ENCODE data around the gene USP25.

Gene USP25

GRCh38 chr21:15809818-15810217 lies 80.0 kb downstream of the USP25 start:
- ATAC-seq (replicated peaks; ENCODE audit: extremely low read depth, poor library complexity, severe bottlenecking): no peak
- Mint-ChIP-seq H3K27me3 (no peaks in the 10 kb centered on the region), H3K4me3 (no peak overlapping the region), H3K36me3 (ENCODE audit: insufficient read depth) (peaks cover 23% of the 10 kb centered on the region), H3K27ac (ENCODE audit: low read depth) (no peak overlapping the region), H3K4me1 (peaks cover 28% of the 10 kb centered on the region), H3K9me3 (peaks cover 6% of the 10 kb centered on the region)
- no peak for DNase-seq (ENCODE audit: low spot score in 2 of 2)

- DNase-seq (ENCODE audit: low spot score in 2 of 2) (no peak), ATAC-seq (replicated peaks; ENCODE audit: extremely low read depth, poor library complexity, severe bottlenecking) (no peak)
- H3K36me3 Mint-ChIP-seq (ENCODE audit: insufficient read depth): peaks cover 14% of the 10 kb centered on the region
- H3K27me3 Mint-ChIP-seq: no peaks in the 10 kb centered on the region
- peaks cover 6% of the 10 kb centered on the region for H3K9me3 Mint-ChIP-seq
- H3K4me1 Mint-ChIP-seq: peaks cover 36% of the 10 kb centered on the region
- peak overlapping the region; percentile 78 for H3K27ac Mint-ChIP-seq (ENCODE audit: low read depth)
- H3K4me3 Mint-ChIP-seq: no peak overlapping the region
These were observed 85.5 kb downstream of the USP25 start for GRCh38 chr21:15815285-15815684.

GRCh38 chr21:15820327-15820726 lies 90.5 kb downstream of the USP25 start:
- no peak for DNase-seq (ENCODE audit: low spot score in 2 of 2)
- Mint-ChIP-seq H3K36me3 (ENCODE audit: insufficient read depth) (peaks cover 11% of the 10 kb centered on the region), H3K4me3 (no peak overlapping the region), H3K9me3 (no peaks in the 10 kb centered on the region), H3K4me1 (peaks cover 39% of the 10 kb centered on the region), H3K27me3 (no peaks in the 10 kb centered on the region), H3K27ac (ENCODE audit: low read depth) (no peak overlapping the region)
- ATAC-seq (replicated peaks; ENCODE audit: extremely low read depth, poor library complexity, severe bottlenecking): no peak

GRCh38 chr21:15820852-15821379 lies 91.1 kb downstream of the USP25 start:
- Mint-ChIP-seq H3K4me1 (peaks cover 34% of the 10 kb centered on the region), H3K27ac (ENCODE audit: low read depth) (no peak overlapping the region), H3K9me3 (no peaks in the 10 kb centered on the region), H3K4me3 (no peak overlapping the region), H3K27me3 (no peaks in the 10 kb centered on the region), H3K36me3 (ENCODE audit: insufficient read depth) (peaks cover 6% of the 10 kb centered on the region)
- ATAC-seq (replicated peaks; ENCODE audit: extremely low read depth, poor library complexity, severe bottlenecking) (no peak), DNase-seq (ENCODE audit: low spot score in 2 of 2) (no peak)

- H3K36me3 Mint-ChIP-seq (ENCODE audit: insufficient read depth): peaks cover 18% of the 10 kb centered on the region
- H3K4me3 Mint-ChIP-seq: peak overlapping the region; percentile 51
- H3K9me3 Mint-ChIP-seq: no peaks in the 10 kb centered on the region
- ATAC-seq (replicated peaks; ENCODE audit: extremely low read depth, poor library complexity, severe bottlenecking) (peak; percentile 94), DNase-seq (ENCODE audit: low spot score in 2 of 2) (no peak)
- H3K4me1 Mint-ChIP-seq: peaks cover 26% of the 10 kb centered on the region
- H3K27me3 Mint-ChIP-seq: no peaks in the 10 kb centered on the region
- H3K27ac Mint-ChIP-seq (ENCODE audit: low read depth): peak overlapping the region; percentile 81
These were observed 93.8 kb downstream of the USP25 start for GRCh38 chr21:15823486-15824150.

GRCh38 chr21:15825700-15826099 lies 95.9 kb downstream of the USP25 start:
- DNase-seq (ENCODE audit: low spot score in 2 of 2) (no peak), ATAC-seq (replicated peaks; ENCODE audit: extremely low read depth, poor library complexity, severe bottlenecking) (no peak)
- Mint-ChIP-seq H3K27ac (ENCODE audit: low read depth) (no peak overlapping the region), H3K27me3 (no peaks in the 10 kb centered on the region), H3K9me3 (no peaks in the 10 kb centered on the region), H3K4me3 (no peak overlapping the region), H3K4me1 (peaks cover 26% of the 10 kb centered on the region), H3K36me3 (ENCODE audit: insufficient read depth) (peaks cover 24% of the 10 kb centered on the region)

- H3K4me1 Mint-ChIP-seq: peaks cover 29% of the 10 kb centered on the region
- ATAC-seq (replicated peaks; ENCODE audit: extremely low read depth, poor library complexity, severe bottlenecking) (peak; percentile 31), DNase-seq (ENCODE audit: low spot score in 2 of 2) (no peak)
- no peak overlapping the region for H3K27ac Mint-ChIP-seq (ENCODE audit: low read depth)
- peaks cover 29% of the 10 kb centered on the region for H3K36me3 Mint-ChIP-seq (ENCODE audit: insufficient read depth)
- no peaks in the 10 kb centered on the region for H3K27me3 Mint-ChIP-seq
- no peaks in the 10 kb centered on the region for H3K9me3 Mint-ChIP-seq
- H3K4me3 Mint-ChIP-seq: no peak overlapping the region
These were observed 96.5 kb downstream of the USP25 start for GRCh38 chr21:15826147-15826780.

- DNase-seq (ENCODE audit: low spot score in 2 of 2) (no peak), ATAC-seq (replicated peaks; ENCODE audit: extremely low read depth, poor library complexity, severe bottlenecking) (no peak)
- Mint-ChIP-seq H3K36me3 (ENCODE audit: insufficient read depth) (peaks cover 34% of the 10 kb centered on the region), H3K4me3 (no peak overlapping the region), H3K27me3 (no peaks in the 10 kb centered on the region), H3K4me1 (peaks cover 37% of the 10 kb centered on the region), H3K9me3 (no peaks in the 10 kb centered on the region), H3K27ac (ENCODE audit: low read depth) (peak overlapping the region; percentile 33)
These were observed 97.3 kb downstream of the USP25 start for GRCh38 chr21:15826908-15827601.

GRCh38 chr21:15831497-15831896 lies 101.7 kb downstream of the USP25 start:
- H3K27me3 Mint-ChIP-seq: no peaks in the 10 kb centered on the region
- H3K27ac Mint-ChIP-seq (ENCODE audit: low read depth): peak overlapping the region; percentile 8
- H3K9me3 Mint-ChIP-seq: no peaks in the 10 kb centered on the region
- no peak overlapping the region for H3K4me3 Mint-ChIP-seq
- ATAC-seq (replicated peaks; ENCODE audit: extremely low read depth, poor library complexity, severe bottlenecking): peak; percentile 81
- no peak for DNase-seq (ENCODE audit: low spot score in 2 of 2)
- peaks cover 42% of the 10 kb centered on the region for H3K36me3 Mint-ChIP-seq (ENCODE audit: insufficient read depth)
- H3K4me1 Mint-ChIP-seq: peaks cover 30% of the 10 kb centered on the region

- Mint-ChIP-seq H3K4me1 (peaks cover 12% of the 10 kb centered on the region), H3K36me3 (ENCODE audit: insufficient read depth) (peaks cover 18% of the 10 kb centered on the region), H3K27me3 (no peaks in the 10 kb centered on the region), H3K4me3 (no peak overlapping the region), H3K9me3 (no peaks in the 10 kb centered on the region), H3K27ac (ENCODE audit: low read depth) (no peak overlapping the region)
- no peak for DNase-seq (ENCODE audit: low spot score in 2 of 2)
- ATAC-seq (replicated peaks; ENCODE audit: extremely low read depth, poor library complexity, severe bottlenecking): no peak
These were observed 107.9 kb downstream of the USP25 start for GRCh38 chr21:15837645-15838044.

GRCh38 chr21:15839026-15839425 lies 109.2 kb downstream of the USP25 start:
- peaks cover 12% of the 10 kb centered on the region for H3K4me1 Mint-ChIP-seq
- H3K27ac Mint-ChIP-seq (ENCODE audit: low read depth): no peak overlapping the region
- no peaks in the 10 kb centered on the region for H3K9me3 Mint-ChIP-seq
- no peaks in the 10 kb centered on the region for H3K27me3 Mint-ChIP-seq
- DNase-seq (ENCODE audit: low spot score in 2 of 2) (no peak), ATAC-seq (replicated peaks; ENCODE audit: extremely low read depth, poor library complexity, severe bottlenecking) (no peak)
- peaks cover 18% of the 10 kb centered on the region for H3K36me3 Mint-ChIP-seq (ENCODE audit: insufficient read depth)
- H3K4me3 Mint-ChIP-seq: no peak overlapping the region

- H3K9me3 Mint-ChIP-seq: no peaks in the 10 kb centered on the region
- no peaks in the 10 kb centered on the region for H3K27me3 Mint-ChIP-seq
- H3K36me3 Mint-ChIP-seq (ENCODE audit: insufficient read depth): peaks cover 15% of the 10 kb centered on the region
- ATAC-seq (replicated peaks; ENCODE audit: extremely low read depth, poor library complexity, severe bottlenecking): no peak
- no peak for DNase-seq (ENCODE audit: low spot score in 2 of 2)
- H3K4me1 Mint-ChIP-seq: peaks cover 12% of the 10 kb centered on the region
- H3K27ac Mint-ChIP-seq (ENCODE audit: low read depth): no peak overlapping the region
- no peak overlapping the region for H3K4me3 Mint-ChIP-seq
These were observed 109.8 kb downstream of the USP25 start for GRCh38 chr21:15839601-15840000.

GRCh38 chr21:15840406-15840805 lies 110.6 kb downstream of the USP25 start:
- H3K36me3 Mint-ChIP-seq (ENCODE audit: insufficient read depth): peaks cover 11% of the 10 kb centered on the region
- H3K4me3 Mint-ChIP-seq: no peak overlapping the region
- H3K27me3 Mint-ChIP-seq: no peaks in the 10 kb centered on the region
- no peak overlapping the region for H3K27ac Mint-ChIP-seq (ENCODE audit: low read depth)
- peaks cover 6% of the 10 kb centered on the region for H3K4me1 Mint-ChIP-seq
- no peaks in the 10 kb centered on the region for H3K9me3 Mint-ChIP-seq
- DNase-seq (ENCODE audit: low spot score in 2 of 2) (no peak), ATAC-seq (replicated peaks; ENCODE audit: extremely low read depth, poor library complexity, severe bottlenecking) (no peak)
